HepG2 (cell line): Measurements from ENCODE around the gene PSKH1. TPM values are rescaled to one million over a fixed set of nuclear protein-coding genes. Genes with fewer than 3 reads are reported as not detected.

Experiments used
- AGO1 ChIP-seq: fragments of 200-400 bp; formaldehyde crosslinking; IDR thresholded peaks from 2 replicates; pipeline ENCODE4 v1.6.1; 2017; ENCODE audit warnings: mild to moderate bottlenecking, low read depth, low read length, moderate library complexity; ENCODE audit not compliant: poor library complexity, severe bottlenecking
- HOXD1 ChIP-seq: sonication (generic); formaldehyde crosslinking; IDR thresholded peaks from 2 replicates; pipeline ENCODE4 v1.5.0; 2020; ENCODE audit warnings: missing genetic modification reagents
- KDM3A ChIP-seq: IDR thresholded peaks from 2 replicates; pipeline ENCODE4 v1.6.1; 2018; ENCODE audit warnings: low read depth, missing compliant biosample characterization
- KMT2B ChIP-seq: IDR thresholded peaks from 2 replicates; pipeline ENCODE4 v1.6.1; 2016; ENCODE audit warnings: missing genetic modification reagents, missing compliant biosample characterization
- SALL1 ChIP-seq: sonication (generic); formaldehyde crosslinking; IDR thresholded peaks from 2 replicates; pipeline ENCODE4 v1.8.0; 2022; ENCODE audit warnings: mild to moderate bottlenecking, missing genetic modification reagents
- SMARCE1 ChIP-seq: fragments of 450-650 bp; IDR thresholded peaks from 2 replicates; pipeline ENCODE4 v1.6.1; 2017; ENCODE audit warnings: borderline replicate concordance
- XRCC5 ChIP-seq: fragments of 200-400 bp; formaldehyde crosslinking; optimal IDR thresholded peaks from 2 replicates; pipeline ENCODE3; 2017; ENCODE audit warnings: mild to moderate bottlenecking, low read length
- ZBTB38 ChIP-seq: sonication (generic); formaldehyde crosslinking; IDR thresholded peaks from 2 replicates; pipeline ENCODE4 v1.5.1; 2020; ENCODE audit warnings: mild to moderate bottlenecking, missing genetic modification reagents
- ZNF234 ChIP-seq: sonication (generic); formaldehyde crosslinking; conservative IDR thresholded peaks from 2 replicates; pipeline ENCODE4 v1.5.1; 2020; ENCODE audit warnings: mild to moderate bottlenecking, missing genetic modification reagents
- ZNF235 ChIP-seq: sonication (generic); formaldehyde crosslinking; IDR thresholded peaks from 2 replicates; pipeline ENCODE4 v1.8.1; 2023; ENCODE audit warnings: mild to moderate bottlenecking, missing genetic modification reagents, borderline replicate concordance
- polyA plus RNA-seq, 8 experiments: library from polyadenylated mRNA; depleted of rRNA in 3 of 8; stranded (reverse) in 7 of 8; unstranded in 1 of 8; fragments of >200 nt; fragmentation: Illumina TruSeq in 4 of 8; extraction: Trizol in 4 of 8; gene quantifications; 2 replicates each; pipeline versions ENCODE4 v1.2.1 to v1.2.3, GENCODE V29; 2011 to 2016; ENCODE audit warnings: low read depth in 4 of 8, missing spikeins in 1 of 8, mixed read lengths in 1 of 8; ENCODE audit not compliant: insufficient read depth in 1 of 8
- total RNA-seq, 5 experiments: library from RNA; depleted of rRNA; stranded (reverse); fragments of >200 nt; fragmentation: Illumina TruSeq; extraction: Trizol; gene quantifications; 2 replicates each; pipeline ENCODE4 v1.2.3, GENCODE V29; 2016; ENCODE audit warnings: low read depth in 1 of 5
- TF ChIP-seq, protein P1 (sequence below): sonication (generic); formaldehyde crosslinking; IDR thresholded peaks from 2 replicates; pipeline ENCODE4 v1.5.1; 2020; ENCODE audit warnings: mild to moderate bottlenecking, missing genetic modification reagents
- TF ChIP-seq, protein P2 (sequence below): sonication (generic); formaldehyde crosslinking; IDR thresholded peaks from 2 replicates; pipeline ENCODE4 v1.4.0; 2020; ENCODE audit warnings: missing genetic modification reagents; ENCODE audit errors: not compliant biosample characterization
- TF ChIP-seq, protein P3 (sequence below): sonication (generic); formaldehyde crosslinking; conservative IDR thresholded peaks from 2 replicates; pipeline ENCODE4 v1.4.0; 2020; ENCODE audit warnings: missing genetic modification reagents
- TF ChIP-seq, protein P4 (sequence below): sonication (generic); formaldehyde crosslinking; IDR thresholded peaks from 2 replicates; pipeline ENCODE4 v1.8.0; 2022; ENCODE audit warnings: mild to moderate bottlenecking, missing genetic modification reagents, moderate library complexity
- TF ChIP-seq, protein P5 (sequence below): sonication (generic); formaldehyde crosslinking; IDR thresholded peaks from 2 replicates; pipeline ENCODE4 v1.4.0; 2020; ENCODE audit warnings: missing genetic modification reagents, borderline replicate concordance
- TF ChIP-seq, protein P6 (sequence below): sonication (generic); formaldehyde crosslinking; IDR thresholded peaks from 2 replicates; pipeline ENCODE4 v1.4.0; 2020; ENCODE audit warnings: low read depth, mild to moderate bottlenecking, missing genetic modification reagents
- TF ChIP-seq, protein P7 (sequence below): sonication (generic); formaldehyde crosslinking; IDR thresholded peaks from 2 replicates; pipeline ENCODE4 v1.4.0; 2020; ENCODE audit warnings: low read depth, mild to moderate bottlenecking, missing genetic modification reagents

PSKH1 gene
- total and polyA plus RNA-seq, 2 of the 13 experiments (the other 11 are each of a cell fraction or from before 2014, with no cell fraction given) = 8.4 to 19.1 TPM

DNA sequence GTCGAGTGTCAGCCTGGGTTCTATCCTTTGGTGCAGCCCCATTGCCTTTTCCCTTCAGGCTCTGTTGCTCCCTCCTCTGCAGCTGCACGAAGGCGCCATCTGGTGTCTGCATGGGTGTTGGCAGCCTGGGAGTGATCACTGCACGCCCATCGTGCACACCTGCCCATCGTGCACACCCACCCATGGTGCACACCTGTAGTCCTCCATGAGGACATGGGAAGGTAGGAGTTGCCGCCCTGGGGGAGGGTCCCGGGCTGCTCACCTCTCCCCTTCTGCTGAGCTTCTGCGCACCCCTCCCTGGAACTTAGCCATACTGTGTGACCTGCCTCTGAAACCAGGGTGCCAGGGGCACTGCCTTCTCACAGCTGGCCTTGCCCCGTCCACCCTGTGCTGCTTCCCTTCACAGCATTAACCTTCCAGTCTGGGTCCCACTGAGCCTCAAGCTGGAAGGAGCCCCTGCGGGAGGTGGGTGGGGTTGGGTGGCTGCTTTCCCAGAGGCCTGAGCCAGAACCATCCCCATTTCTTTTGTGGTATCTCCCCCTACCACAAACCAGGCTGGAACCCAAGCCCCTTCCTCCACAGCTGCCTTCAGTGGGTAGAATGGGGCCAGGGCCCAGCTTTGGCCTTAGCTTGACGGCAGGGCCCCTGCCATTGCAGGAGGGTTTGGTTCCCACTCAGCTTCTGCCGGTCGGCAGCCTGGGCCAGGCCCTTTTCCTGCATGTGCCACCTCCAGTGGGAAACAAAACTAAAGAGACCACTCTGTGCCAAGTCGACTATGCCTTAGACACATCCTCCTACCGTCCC, 35.7 kb downstream of the PSKH1 start (continued):
- TF ChIP-seq, protein P1, sequence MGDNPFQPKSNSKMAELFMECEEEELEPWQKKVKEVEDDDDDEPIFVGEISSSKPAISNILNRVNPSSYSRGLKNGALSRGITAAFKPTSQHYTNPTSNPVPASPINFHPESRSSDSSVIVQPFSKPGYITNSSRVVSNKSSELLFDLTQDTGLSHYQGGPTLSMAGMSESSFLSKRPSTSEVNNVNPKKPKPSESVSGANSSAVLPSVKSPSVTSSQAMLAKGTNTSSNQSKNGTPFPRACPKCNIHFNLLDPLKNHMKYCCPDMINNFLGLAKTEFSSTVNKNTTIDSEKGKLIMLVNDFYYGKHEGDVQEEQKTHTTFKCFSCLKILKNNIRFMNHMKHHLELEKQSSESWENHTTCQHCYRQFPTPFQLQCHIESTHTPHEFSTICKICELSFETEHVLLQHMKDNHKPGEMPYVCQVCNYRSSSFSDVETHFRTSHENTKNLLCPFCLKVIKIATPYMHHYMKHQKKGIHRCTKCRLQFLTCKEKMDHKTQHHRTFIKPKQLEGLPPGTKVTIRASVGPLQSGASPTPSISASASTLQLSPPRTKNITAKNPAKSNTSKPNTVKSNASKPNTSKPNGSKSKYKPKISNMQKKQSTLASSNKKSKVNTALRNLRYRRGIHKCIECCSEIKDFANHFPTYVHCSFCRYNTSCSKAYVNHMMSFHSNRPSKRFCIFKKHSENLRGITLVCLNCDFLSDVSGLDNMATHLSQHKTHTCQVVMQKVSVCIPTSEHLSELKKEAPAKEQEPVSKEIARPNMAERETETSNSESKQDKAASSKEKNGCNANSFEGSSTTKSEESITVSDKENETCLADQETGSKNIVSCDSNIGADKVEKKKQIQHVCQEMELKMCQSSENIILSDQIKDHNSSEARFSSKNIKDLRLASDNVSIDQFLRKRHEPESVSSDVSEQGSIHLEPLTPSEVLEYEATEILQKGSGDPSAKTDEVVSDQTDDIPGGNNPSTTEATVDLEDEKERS (CRISPR knock-in tag) = no peak
- TF ChIP-seq SMARCE1 = no peak
- TF ChIP-seq, protein P2, sequence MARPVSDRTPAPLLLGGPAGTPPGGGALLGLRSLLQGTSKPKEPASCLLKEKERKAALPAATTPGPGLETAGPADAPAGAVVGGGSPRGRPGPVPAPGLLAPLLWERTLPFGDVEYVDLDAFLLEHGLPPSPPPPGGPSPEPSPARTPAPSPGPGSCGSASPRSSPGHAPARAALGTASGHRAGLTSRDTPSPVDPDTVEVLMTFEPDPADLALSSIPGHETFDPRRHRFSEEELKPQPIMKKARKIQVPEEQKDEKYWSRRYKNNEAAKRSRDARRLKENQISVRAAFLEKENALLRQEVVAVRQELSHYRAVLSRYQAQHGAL (CRISPR knock-in tag) = no peak
- TF ChIP-seq ZNF234 (CRISPR knock-in tag) = no peak
- TF ChIP-seq ZBTB38 (CRISPR knock-in tag) = peak; percentile 40; the same call in 1 of the 2 replicates
- TF ChIP-seq AGO1 = peak; percentile 29
- 0 out of 2 replicates have a peak, but pooled peaks have one; percentile 56 for TF ChIP-seq KDM3A
- TF ChIP-seq HOXD1 (CRISPR knock-in tag) = no peak
- TF ChIP-seq KMT2B (CRISPR knock-in tag) = no peak
- TF ChIP-seq, protein P3, sequence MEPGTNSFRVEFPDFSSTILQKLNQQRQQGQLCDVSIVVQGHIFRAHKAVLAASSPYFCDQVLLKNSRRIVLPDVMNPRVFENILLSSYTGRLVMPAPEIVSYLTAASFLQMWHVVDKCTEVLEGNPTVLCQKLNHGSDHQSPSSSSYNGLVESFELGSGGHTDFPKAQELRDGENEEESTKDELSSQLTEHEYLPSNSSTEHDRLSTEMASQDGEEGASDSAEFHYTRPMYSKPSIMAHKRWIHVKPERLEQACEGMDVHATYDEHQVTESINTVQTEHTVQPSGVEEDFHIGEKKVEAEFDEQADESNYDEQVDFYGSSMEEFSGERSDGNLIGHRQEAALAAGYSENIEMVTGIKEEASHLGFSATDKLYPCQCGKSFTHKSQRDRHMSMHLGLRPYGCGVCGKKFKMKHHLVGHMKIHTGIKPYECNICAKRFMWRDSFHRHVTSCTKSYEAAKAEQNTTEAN (CRISPR knock-in tag) = peak; percentile 62; the same call in 1 of the 2 replicates
- TF ChIP-seq, protein P4, sequence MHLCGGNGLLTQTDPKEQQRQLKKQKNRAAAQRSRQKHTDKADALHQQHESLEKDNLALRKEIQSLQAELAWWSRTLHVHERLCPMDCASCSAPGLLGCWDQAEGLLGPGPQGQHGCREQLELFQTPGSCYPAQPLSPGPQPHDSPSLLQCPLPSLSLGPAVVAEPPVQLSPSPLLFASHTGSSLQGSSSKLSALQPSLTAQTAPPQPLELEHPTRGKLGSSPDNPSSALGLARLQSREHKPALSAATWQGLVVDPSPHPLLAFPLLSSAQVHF (CRISPR knock-in tag) = 0 out of 2 replicates have a peak, but pooled peaks have one; percentile 44
- TF ChIP-seq, protein P5, sequence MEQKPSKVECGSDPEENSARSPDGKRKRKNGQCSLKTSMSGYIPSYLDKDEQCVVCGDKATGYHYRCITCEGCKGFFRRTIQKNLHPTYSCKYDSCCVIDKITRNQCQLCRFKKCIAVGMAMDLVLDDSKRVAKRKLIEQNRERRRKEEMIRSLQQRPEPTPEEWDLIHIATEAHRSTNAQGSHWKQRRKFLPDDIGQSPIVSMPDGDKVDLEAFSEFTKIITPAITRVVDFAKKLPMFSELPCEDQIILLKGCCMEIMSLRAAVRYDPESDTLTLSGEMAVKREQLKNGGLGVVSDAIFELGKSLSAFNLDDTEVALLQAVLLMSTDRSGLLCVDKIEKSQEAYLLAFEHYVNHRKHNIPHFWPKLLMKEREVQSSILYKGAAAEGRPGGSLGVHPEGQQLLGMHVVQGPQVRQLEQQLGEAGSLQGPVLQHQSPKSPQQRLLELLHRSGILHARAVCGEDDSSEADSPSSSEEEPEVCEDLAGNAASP = peak; percentile 19; the same call in 1 of the 2 replicates
- TF ChIP-seq, protein P6, sequence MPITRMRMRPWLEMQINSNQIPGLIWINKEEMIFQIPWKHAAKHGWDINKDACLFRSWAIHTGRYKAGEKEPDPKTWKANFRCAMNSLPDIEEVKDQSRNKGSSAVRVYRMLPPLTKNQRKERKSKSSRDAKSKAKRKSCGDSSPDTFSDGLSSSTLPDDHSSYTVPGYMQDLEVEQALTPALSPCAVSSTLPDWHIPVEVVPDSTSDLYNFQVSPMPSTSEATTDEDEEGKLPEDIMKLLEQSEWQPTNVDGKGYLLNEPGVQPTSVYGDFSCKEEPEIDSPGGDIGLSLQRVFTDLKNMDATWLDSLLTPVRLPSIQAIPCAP = no peak
- TF ChIP-seq, protein P7, sequence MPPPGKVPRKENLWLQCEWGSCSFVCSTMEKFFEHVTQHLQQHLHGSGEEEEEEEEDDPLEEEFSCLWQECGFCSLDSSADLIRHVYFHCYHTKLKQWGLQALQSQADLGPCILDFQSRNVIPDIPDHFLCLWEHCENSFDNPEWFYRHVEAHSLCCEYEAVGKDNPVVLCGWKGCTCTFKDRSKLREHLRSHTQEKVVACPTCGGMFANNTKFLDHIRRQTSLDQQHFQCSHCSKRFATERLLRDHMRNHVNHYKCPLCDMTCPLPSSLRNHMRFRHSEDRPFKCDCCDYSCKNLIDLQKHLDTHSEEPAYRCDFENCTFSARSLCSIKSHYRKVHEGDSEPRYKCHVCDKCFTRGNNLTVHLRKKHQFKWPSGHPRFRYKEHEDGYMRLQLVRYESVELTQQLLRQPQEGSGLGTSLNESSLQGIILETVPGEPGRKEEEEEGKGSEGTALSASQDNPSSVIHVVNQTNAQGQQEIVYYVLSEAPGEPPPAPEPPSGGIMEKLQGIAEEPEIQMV (CRISPR knock-in tag) = no peak
- TF ChIP-seq ZNF235 = no peak
- peak; percentile 92 for TF ChIP-seq XRCC5
- peak; percentile 44; the same call in 1 of the 2 replicates for TF ChIP-seq SALL1 (CRISPR knock-in tag)
